Activated CD4-positive, alpha-beta memory T cell treated with anti-CD3 and anti-CD28 coated beads for 36 hours (primary cell): Measurements from ENCODE around the gene TMEM178B. TPM values are rescaled to one million over a fixed set of nuclear protein-coding genes. Genes with fewer than 3 reads are reported as not detected.
"Not testable (repeated sequence)": the region's sequence is repeated elsewhere in the genome, so short reads cannot be mapped to it uniquely, and the experiment has no call there.

Experiments
- CTCF ChIA-PET: fragments of 350-600 bp; sonication (Branson Sonifier 250); formaldehyde crosslinking; loops from one replicate; lab custom pipeline; 2021; ENCODE audit warnings: antibody characterized with exemption, inconsistent platforms; lab: Charles Lee
- POLR2A ChIA-PET: fragments of 350-600 bp; sonication (Branson Sonifier 250); formaldehyde crosslinking; loops from one replicate; lab custom pipeline; 2021; ENCODE audit warnings: antibody characterized with exemption; lab: Charles Lee
- DNase-seq: peaks from one replicate; pipeline ENCODE4 v3.0.0-alpha.2; 2020
- H3K27ac Mint-ChIP-seq: one replicate; pipeline ENCODE4 v1.8.0; 2021; ENCODE audit warnings: mixed read lengths
- H3K27me3 Mint-ChIP-seq: one replicate; pipeline ENCODE4 v1.8.0; 2021; ENCODE audit warnings: mixed read lengths
- H3K36me3 Mint-ChIP-seq: one replicate; pipeline ENCODE4 v1.8.0; 2021; ENCODE audit warnings: mixed read lengths
- H3K4me1 Mint-ChIP-seq: one replicate; pipeline ENCODE4 v1.8.0; 2021; ENCODE audit warnings: low read depth, mixed read lengths
- H3K4me3 Mint-ChIP-seq: one replicate; pipeline ENCODE4 v1.8.0; 2021; ENCODE audit warnings: mild to moderate bottlenecking, mixed read lengths
- H3K9me3 Mint-ChIP-seq: one replicate; pipeline ENCODE4 v1.8.0; 2021; ENCODE audit warnings: mixed read lengths
- intact Hi-C: fragments of 100-400 bp; cut with micrococcal nuclease; formaldehyde crosslinking; loops from one replicate; pipeline ENCODE4 v1.15.1; 2023
- total RNA-seq, 2 experiments: library from RNA; stranded (reverse); gene quantifications; one replicate each; pipeline ENCODE4 v1.2.3, GENCODE V29; 2021

Gene TMEM178B
- total RNA-seq, 2 experiments from 2014 or later, result 0.58 to 0.81 TPM

- Mint-ChIP-seq H3K27ac (no peak overlapping the region), H3K9me3 (no peaks in the 10 kb centered on the region), H3K27me3 (peaks cover 3% of the 10 kb centered on the region), H3K36me3 (no peaks in the 10 kb centered on the region), H3K4me3 (no peak overlapping the region), H3K4me1 (no peaks in the 10 kb centered on the region)
- ChIA-PET POLR2A (no interaction called here), CTCF (no interaction called here)
- intact Hi-C loops, result no loop called here
- DNase-seq, result no peak
These were observed 246.4 kb downstream of the TMEM178B start for GRCh38 chr7:141320287-141320686.

GRCh38 chr7:141322383-141322782 is 248.5 kb downstream of the TMEM178B start:
- Mint-ChIP-seq H3K27me3 (peaks cover 3% of the 10 kb centered on the region), H3K27ac (no peak overlapping the region), H3K4me3 (no peak overlapping the region), H3K36me3 (no peaks in the 10 kb centered on the region), H3K9me3 (no peaks in the 10 kb centered on the region), H3K4me1 (no peaks in the 10 kb centered on the region)
- CTCF ChIA-PET, result no interaction called here
- POLR2A ChIA-PET, result no interaction called here
- intact Hi-C loops, result no loop called here
- no peak for DNase-seq

GRCh38 chr7:141323826-141324225 is 250.0 kb downstream of the TMEM178B start:
- POLR2A ChIA-PET, result no interaction called here
- CTCF ChIA-PET, result no interaction called here
- Mint-ChIP-seq H3K4me1 (no peaks in the 10 kb centered on the region), H3K27me3 (no peaks in the 10 kb centered on the region), H3K27ac (no peak overlapping the region), H3K9me3 (no peaks in the 10 kb centered on the region), H3K36me3 (no peaks in the 10 kb centered on the region), H3K4me3 (no peak overlapping the region)
- no peak for DNase-seq
- intact Hi-C loops, result no loop called here

- Mint-ChIP-seq H3K36me3 (no peaks in the 10 kb centered on the region), H3K4me3 (no peak overlapping the region), H3K27me3 (no peaks in the 10 kb centered on the region), H3K9me3 (no peaks in the 10 kb centered on the region), H3K27ac (no peak overlapping the region), H3K4me1 (no peaks in the 10 kb centered on the region)
- ChIA-PET POLR2A (no interaction called here), CTCF (interaction anchor here (1.0 kb wide), 1 partner anchor 310 kb away, joined by 3 read pairs; the partner anchor contains the start of gene MRPS33)
- DNase-seq, result no peak
- intact Hi-C loops, result no loop called here
These were observed 251.0 kb downstream of the TMEM178B start for GRCh38 chr7:141324870-141325269.

GRCh38 chr7:141325275-141325674 is 251.4 kb downstream of the TMEM178B start:
- no peak for DNase-seq
- no peaks in the 10 kb centered on the region for H3K27me3 Mint-ChIP-seq
- POLR2A ChIA-PET, result no interaction called here
- H3K9me3 Mint-ChIP-seq, result no peaks in the 10 kb centered on the region
- H3K4me3 Mint-ChIP-seq, result no peak overlapping the region
- H3K4me1 Mint-ChIP-seq, result no peaks in the 10 kb centered on the region
- no peaks in the 10 kb centered on the region for H3K36me3 Mint-ChIP-seq
- CTCF ChIA-PET, result interaction anchor here (1.0 kb wide), 1 partner anchor 311 kb away, joined by 3 read pairs; the partner anchor contains the start of gene MRPS33
- intact Hi-C loops, result no loop called here
- H3K27ac Mint-ChIP-seq, result no peak overlapping the region

- intact Hi-C loops, result no loop called here
- Mint-ChIP-seq H3K9me3 (no peaks in the 10 kb centered on the region), H3K4me1 (no peaks in the 10 kb centered on the region), H3K27me3 (no peaks in the 10 kb centered on the region), H3K27ac (no peak overlapping the region), H3K4me3 (no peak overlapping the region), H3K36me3 (no peaks in the 10 kb centered on the region)
- CTCF ChIA-PET, result interaction anchor here (0.7 kb wide), 1 partner anchor 194 kb away, joined by 4 read pairs; no protein-coding TSS in a partner anchor
- no peak for DNase-seq
- POLR2A ChIA-PET, result no interaction called here
These were observed 254.4 kb downstream of the TMEM178B start for GRCh38 chr7:141328290-141328689.

- H3K4me1 Mint-ChIP-seq, H3K9me3 Mint-ChIP-seq, CTCF ChIA-PET, intact Hi-C loops, H3K27ac Mint-ChIP-seq, H3K27me3 Mint-ChIP-seq, H3K36me3 Mint-ChIP-seq, H3K4me3 Mint-ChIP-seq, DNase-seq, POLR2A ChIA-PET: not testable (repeated sequence)
These were observed 256.4 kb downstream of the TMEM178B start for GRCh38 chr7:141330285-141330684.

GRCh38 chr7:141333459-141333858 is 259.6 kb downstream of the TMEM178B start:
- H3K36me3 Mint-ChIP-seq, result no peaks in the 10 kb centered on the region
- intact Hi-C loops, result no loop called here
- H3K9me3 Mint-ChIP-seq, result no peaks in the 10 kb centered on the region

GRCh38 chr7:141335164-141335563 is 261.3 kb downstream of the TMEM178B start:
- no peaks in the 10 kb centered on the region for H3K36me3 Mint-ChIP-seq
- H3K9me3 Mint-ChIP-seq, result no peaks in the 10 kb centered on the region
- H3K4me1 Mint-ChIP-seq, result no peaks in the 10 kb centered on the region
- CTCF ChIA-PET, result interaction anchor here (0.6 kb wide), 1 partner anchor 198 kb away, joined by 3 read pairs; no protein-coding TSS in a partner anchor
- DNase-seq, result no peak
- H3K4me3 Mint-ChIP-seq, result no peak overlapping the region
- H3K27ac Mint-ChIP-seq, result no peak overlapping the region
- no peaks in the 10 kb centered on the region for H3K27me3 Mint-ChIP-seq
- POLR2A ChIA-PET, result no interaction called here
- intact Hi-C loops, result no loop called here

More at GRCh38 chr7:141333459-141333858, 259.6 kb downstream of the TMEM178B start:
- H3K27ac Mint-ChIP-seq, result no peak overlapping the region
- no peaks in the 10 kb centered on the region for H3K4me1 Mint-ChIP-seq
- no peaks in the 10 kb centered on the region for H3K27me3 Mint-ChIP-seq
- ChIA-PET CTCF (no interaction called here), POLR2A (no interaction called here)
- no peak overlapping the region for H3K4me3 Mint-ChIP-seq
- DNase-seq, result no peak

- no peak overlapping the region for H3K4me3 Mint-ChIP-seq
- H3K4me1 Mint-ChIP-seq, result no peaks in the 10 kb centered on the region
- H3K36me3 Mint-ChIP-seq, result no peaks in the 10 kb centered on the region
- no peak for DNase-seq
- CTCF ChIA-PET, result no interaction called here
- no peaks in the 10 kb centered on the region for H3K9me3 Mint-ChIP-seq
- no peak overlapping the region for H3K27ac Mint-ChIP-seq
- POLR2A ChIA-PET, result no interaction called here
- H3K27me3 Mint-ChIP-seq, result peaks cover 2% of the 10 kb centered on the region
- intact Hi-C loops, result no loop called here
These were observed 265.7 kb downstream of the TMEM178B start for GRCh38 chr7:141339603-141340002.

- no peaks in the 10 kb centered on the region for H3K36me3 Mint-ChIP-seq
- H3K4me3 Mint-ChIP-seq, result no peak overlapping the region
- intact Hi-C loops, result no loop called here
- no peak for DNase-seq
- H3K27ac Mint-ChIP-seq, result no peak overlapping the region
- H3K9me3 Mint-ChIP-seq, result no peaks in the 10 kb centered on the region
- CTCF ChIA-PET, result no interaction called here
- POLR2A ChIA-PET, result no interaction called here
- peaks cover 2% of the 10 kb centered on the region for H3K27me3 Mint-ChIP-seq
- H3K4me1 Mint-ChIP-seq, result no peaks in the 10 kb centered on the region
These were observed 267.1 kb downstream of the TMEM178B start for GRCh38 chr7:141340991-141341390.

GRCh38 chr7:141342621-141343408 is 269.0 kb downstream of the TMEM178B start:
- CTCF ChIA-PET, result no interaction called here

More at GRCh38 chr7:141342621-141343408, 269.0 kb downstream of the TMEM178B start:
- Mint-ChIP-seq H3K27me3 (peaks cover 5% of the 10 kb centered on the region), H3K27ac (no peak overlapping the region), H3K9me3 (no peaks in the 10 kb centered on the region), H3K4me1 (no peaks in the 10 kb centered on the region), H3K4me3 (no peak overlapping the region), H3K36me3 (no peaks in the 10 kb centered on the region)
- no peak for DNase-seq
- POLR2A ChIA-PET, result no interaction called here
- intact Hi-C loops, result no loop called here
